HG02981 (cell line): Measurements from ENCODE around the gene PTGIS.

Source experiments
- ATAC-seq: cut with Tn5 transposase; IDR thresholded peaks from one replicate; pipeline ENCODE4 v1.9.1; 2021; ENCODE audit warnings: mild to moderate bottlenecking, moderate library complexity; ENCODE audit not compliant: unreplicated experiment

PTGIS gene

GRCh38 chr20:49503176-49503575 is 64.8 kb downstream of the PTGIS start:
- ATAC-seq: no peak

DNA sequence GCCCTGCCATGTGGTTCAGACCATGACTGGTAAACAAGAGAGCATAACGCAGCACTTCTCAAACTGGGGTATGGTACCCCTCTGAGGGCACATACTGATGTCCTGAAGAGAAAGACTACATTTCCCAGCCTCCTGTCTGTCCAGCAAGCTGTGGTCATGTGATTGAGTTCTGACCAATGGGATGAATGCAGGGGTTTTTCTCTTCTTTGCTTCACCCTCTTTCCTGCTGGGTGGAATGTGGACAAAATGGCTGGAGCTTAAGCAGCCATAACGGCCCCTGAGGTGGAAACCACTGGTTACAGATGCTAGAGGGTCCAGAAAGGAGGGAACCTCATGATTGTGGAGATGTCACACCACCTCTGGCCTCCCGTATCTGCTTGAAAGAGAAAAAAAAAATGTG is 66.0 kb downstream of the PTGIS start:
- no peak for ATAC-seq

DNA sequence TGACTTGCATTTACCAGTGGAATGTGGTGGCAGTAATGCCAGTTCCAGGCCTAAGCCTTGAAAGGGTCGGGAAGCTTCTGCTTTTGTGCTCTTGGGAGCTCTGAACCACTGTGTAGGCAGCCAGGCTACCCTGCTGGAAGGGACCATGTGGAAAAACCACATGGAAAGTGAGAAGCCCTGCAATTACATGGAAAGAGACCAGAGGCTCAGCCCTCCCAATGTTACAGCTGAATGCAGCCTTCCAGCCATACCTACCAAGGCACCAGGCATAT is 70.6 kb downstream of the PTGIS start:
- no peak for ATAC-seq

DNA sequence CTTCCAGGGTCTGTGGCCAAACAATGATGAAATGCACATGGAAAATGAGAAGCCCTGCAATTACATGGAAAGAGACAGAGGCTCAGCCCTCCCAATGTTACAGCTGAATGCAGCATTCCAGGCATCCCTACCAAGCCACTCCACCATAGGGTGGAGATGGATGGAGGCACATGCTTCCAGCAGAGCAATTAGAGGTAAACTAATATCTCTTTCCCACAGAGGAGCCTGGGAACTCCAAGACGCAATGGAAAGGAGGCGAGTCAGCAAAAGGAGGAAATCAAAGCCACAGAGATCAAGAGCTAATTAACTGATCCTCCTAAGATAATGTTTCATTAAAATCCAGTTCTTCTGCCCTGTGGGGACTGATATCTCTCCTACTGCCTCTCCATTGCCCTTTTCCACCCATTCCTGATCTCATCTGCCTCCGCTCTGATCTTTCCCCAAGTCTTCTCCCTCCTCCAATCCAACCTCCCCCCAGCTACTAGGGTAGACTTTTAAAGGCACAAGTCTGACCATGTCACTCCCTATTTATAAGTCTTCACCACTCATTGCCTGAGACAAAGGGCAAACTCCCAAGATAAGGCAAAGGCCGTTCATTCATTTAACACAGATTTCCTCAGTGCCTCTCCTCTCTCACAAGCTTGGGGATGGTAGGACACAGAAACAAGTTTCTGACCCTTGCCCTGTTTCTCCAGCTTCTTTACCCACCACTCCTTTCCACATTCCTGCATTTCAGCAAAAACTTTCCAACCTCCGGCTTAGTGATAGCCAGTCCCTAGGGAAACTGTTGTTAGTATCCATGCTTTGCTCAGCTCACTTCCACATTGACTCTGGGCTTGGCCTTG is 71.2 kb downstream of the PTGIS start:
- ATAC-seq: no peak

DNA sequence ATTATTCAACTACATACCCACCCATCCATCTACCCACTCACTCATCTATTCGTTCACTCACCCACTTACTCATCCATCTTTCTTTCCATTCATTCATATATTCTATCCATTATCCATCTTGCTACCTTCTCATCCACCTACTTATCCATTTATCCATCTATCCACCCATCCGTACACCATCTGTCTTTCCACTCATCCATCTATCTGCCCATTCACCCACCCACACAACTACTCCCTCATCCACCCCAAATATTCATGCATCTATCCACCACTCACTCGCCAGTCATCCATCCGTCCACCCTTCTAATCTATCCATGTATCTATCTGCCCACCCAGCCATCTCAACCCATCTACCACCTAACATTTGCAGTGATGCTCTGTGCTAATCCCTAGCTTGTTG is 71.9 kb downstream of the PTGIS start:
- ATAC-seq: no peak

GRCh38 chr20:49490689-49491088 is 77.2 kb downstream of the PTGIS start:
- ATAC-seq: no peak

- no peak for ATAC-seq
These were observed 78.2 kb downstream of the PTGIS start for GRCh38 chr20:49489688-49490087.

DNA sequence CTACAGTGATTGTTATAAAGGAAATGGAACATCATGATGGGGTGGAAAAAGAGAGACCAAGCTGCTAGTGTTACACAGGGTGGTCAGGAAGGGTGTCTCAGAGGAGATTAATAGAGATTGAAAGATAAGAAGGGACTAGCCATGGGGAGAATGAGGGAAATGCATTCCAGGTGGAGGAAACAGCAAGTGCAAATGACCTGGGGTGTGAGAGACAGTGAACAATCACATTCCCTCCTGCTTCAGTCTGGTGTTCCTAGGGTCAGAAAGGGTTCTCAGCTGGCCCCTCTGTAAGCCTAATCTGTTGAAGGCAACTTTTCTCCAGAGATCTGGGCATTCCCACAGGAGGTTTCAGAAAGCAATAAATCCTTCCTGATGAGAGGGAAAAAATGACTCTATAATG is 81.9 kb downstream of the PTGIS start:
- ATAC-seq: no peak

DNA sequence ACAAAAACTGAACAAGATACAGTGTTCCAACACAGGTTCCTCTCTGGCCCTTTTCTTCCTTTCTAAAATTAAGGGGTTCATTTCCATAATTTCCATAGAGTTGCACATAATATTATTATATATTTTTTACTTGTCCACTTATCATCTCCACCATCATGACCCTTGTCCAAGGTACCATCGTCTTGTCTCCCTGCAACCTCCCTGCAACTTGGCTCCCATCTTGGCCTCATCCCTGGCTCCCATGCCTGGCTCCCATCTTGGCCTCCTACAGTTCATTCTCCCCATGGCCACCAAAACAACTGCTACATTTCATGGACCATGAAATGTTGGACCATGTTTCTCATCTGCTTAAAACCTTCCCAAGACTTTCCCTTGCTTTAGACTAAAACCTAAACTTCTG is 82.4 kb downstream of the PTGIS start:
- no peak for ATAC-seq

GRCh38 chr20:49484180-49485140 is 83.5 kb downstream of the PTGIS start:
- no peak for ATAC-seq

GRCh38 chr20:49483696-49484123 is 84.2 kb downstream of the PTGIS start:
- no peak for ATAC-seq

DNA sequence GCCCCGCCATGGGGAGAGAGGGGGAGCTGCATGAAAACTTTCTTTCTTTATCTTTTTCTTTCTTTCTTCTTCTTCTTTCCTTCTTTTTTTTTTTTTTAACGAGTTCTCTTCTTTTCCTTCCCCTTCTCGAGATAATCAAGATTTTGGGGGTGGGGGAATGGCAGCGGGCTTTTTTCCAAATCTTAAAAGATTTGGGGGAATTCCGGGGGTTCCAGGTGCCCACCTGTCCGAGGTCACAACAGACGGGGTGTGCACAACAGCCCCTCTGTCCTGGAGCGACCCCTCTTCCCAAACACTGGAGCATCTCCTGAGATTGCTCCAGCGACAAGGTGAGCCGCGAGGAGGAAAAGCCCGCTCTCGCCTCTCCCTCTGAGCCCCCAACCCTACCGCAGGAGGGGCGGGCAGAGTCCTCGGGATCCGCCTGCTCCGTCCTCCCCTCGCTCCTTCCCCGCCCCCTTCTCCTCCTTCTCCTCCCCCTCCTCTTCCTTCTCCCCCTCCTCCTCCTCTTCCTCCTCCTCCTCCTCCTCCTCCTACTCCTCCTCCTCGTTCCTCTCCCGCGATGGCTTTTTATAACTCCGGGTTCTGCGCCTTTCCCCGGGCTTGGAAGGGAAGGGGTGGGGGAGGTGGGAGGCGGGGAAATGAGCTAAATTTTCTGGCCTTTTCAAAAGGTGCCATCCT is 84.8 kb downstream of the PTGIS start:
- ATAC-seq: no peak

DNA sequence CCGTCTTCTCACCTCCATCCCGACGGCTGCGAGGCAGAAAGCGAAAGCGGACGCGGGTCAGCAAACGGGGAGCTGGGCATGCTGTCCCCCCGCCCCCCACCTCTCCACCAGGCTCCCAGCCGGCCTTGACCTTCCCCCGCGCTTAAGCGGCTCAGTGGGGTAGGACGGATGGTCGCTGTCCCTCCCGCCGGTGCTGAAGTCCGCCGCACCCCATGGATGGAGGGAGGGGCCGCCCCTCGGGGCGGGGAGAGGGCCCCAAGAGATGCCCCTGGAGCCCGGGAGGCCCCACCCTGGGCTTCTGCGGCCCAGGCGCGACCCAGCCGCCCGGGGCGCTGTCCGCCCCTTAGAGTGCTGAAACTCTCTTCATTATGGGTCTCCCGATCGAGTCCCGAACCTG is 85.3 kb downstream of the PTGIS start, which contains the start of gene KCNB1:
KCNB1 (minus strand) TSS at position 48 of the 397 bp plus-strand sequence. CDS start 188 bp downstream, outside the sequence.
- no peak for ATAC-seq

GRCh38 chr20:49482173-49482572 is 85.8 kb downstream of the PTGIS start:
- no peak for ATAC-seq

DNA sequence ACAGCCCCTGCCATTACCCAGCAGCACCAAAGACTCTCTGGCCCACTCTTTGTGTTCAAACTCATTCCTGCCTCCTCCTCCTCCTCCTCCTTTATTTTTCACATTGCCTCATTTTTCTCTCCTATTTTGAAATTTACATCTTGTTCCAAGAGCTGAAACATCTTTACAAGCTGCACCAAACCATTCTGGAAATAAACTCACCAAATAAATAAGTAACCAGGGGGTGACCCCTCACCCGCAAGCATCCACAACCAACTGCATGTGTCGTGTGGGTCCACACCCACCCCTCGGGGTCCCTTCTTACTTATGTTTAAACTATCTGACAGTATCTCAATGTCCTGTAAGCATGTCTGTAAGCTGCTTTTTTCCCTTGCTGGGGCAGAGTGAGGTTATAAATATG is 86.8 kb downstream of the PTGIS start:
- ATAC-seq: no peak

GRCh38 chr20:49480236-49480635 is 87.7 kb downstream of the PTGIS start:
- ATAC-seq: no peak

- no peak for ATAC-seq
These were observed 88.2 kb downstream of the PTGIS start for GRCh38 chr20:49479785-49480184.

DNA sequence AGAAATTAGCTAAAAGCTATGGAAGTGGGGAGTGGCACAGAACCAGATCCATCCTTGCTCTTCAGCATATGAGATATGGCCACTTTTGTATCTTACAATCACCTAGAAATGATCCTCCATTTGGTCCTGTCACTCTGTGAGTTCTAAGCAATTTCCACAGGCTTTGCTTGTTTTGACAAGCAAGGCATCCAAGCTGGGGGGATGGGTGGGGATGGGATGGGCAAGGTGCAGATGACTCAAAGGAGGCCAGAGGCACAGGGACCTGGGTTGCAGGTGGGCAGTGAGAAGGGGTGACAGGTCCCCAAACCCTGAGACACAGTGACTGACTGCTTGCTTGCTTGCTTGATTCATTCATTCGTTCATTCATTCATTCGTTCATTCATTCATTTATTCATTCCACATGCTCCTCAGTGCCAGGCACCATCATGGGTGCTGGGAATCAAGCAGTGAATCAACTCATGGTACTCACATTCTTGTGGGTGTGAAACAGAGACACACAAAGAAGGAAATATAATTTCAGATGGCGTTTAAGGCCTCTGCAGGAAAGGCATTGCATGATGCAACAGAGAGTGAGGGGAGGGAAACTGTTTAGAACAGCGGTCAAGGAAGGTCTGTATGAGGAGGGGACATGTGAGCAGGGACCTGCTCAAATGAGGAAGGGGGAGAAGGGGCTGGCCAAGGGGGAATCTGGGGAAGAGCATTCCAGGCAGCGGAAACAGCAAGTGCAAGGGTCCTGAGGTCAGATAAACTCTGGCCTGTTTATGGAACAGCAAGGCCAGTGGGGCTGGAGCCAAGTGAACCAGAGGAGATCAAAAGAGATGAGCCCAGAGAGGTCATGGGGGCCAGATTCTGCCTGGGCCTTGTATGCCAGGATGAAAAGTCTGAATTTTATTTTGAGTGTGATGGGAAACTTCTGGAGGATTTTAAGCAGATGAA is 88.9 kb downstream of the PTGIS start:
- no peak for ATAC-seq

DNA sequence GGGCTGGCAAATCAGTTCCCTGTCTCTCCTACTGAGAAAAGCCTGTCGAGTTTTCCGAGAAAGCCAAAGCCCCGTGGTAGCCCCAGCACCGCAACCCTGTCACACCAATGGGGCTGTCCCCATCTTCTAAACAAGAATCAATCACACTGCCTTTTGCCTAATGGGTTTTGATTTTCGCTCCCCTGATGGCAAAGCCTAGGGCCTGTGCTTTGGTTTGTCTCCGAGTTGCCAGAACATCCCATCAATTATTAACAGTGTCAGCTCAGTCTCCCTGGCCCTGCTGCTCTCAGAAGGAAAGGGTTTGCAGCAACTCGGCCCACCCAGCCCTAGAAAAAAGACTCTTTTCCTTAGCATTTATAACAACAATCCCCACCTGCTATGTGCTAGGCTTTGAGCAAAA is 89.7 kb downstream of the PTGIS start:
- no peak for ATAC-seq

GRCh38 chr20:49477200-49477599 is 90.7 kb downstream of the PTGIS start:
- no peak for ATAC-seq
